Left lobe of liver (tissue), 2 donors: ENCODE results near the gene TRPV5. TPM values are rescaled to one million over a fixed set of nuclear protein-coding genes. Genes with fewer than 3 reads are reported as not detected.

Source experiments
- ATAC-seq: fragments of 200-7000 bp; cut with Tn5 transposase; one replicate; pipeline ENCODE4 v1.9.1; 2020; ENCODE audit warnings: mild to moderate bottlenecking, moderate library complexity
- DNase-seq: peaks from one replicate; pipeline ENCODE4 v3.0.0-alpha.2; 2020; ENCODE audit warnings: low spot score
- total RNA-seq: library from RNA; stranded (reverse); gene quantifications from one replicate; pipeline ENCODE4 v1.2.1, GENCODE V29; 2021
- donor health status: DM: no; HTN: no; CAD: no; lungs with moderate emphysema.
- donor health status: DM: no; HTN: yes; CAD: no.

TRPV5 gene
- total RNA-seq, 1 donor from 2014 or later = not detected

GRCh38 chr7:142859411-142859810 lies 74.1 kb downstream of the TRPV5 start:
- ATAC-seq = no peak
- no peak for DNase-seq

Other genes with a start within 250 kb of the TRPV5 start
- gene PRSS1, start 184.3 kb downstream of the TRPV5 start, total RNA-seq = 19.7 TPM
- 53.2 TPM for gene PRSS2, start 162.8 kb downstream of the TRPV5 start, total RNA-seq
- gene EPHB6, start 78.7 kb downstream of the TRPV5 start, total RNA-seq = 5.1 TPM
- 0.53 TPM for gene TRPV6, start 48.0 kb downstream of the TRPV5 start, total RNA-seq
- not detected for gene LLCFC1, start 5.7 kb upstream of the TRPV5 start, total RNA-seq
- gene KEL, start 28.6 kb upstream of the TRPV5 start, total RNA-seq = 0.28 TPM
- gene OR9A2, start 93.4 kb upstream of the TRPV5 start, total RNA-seq = not detected
- not detected for gene OR6V1, start 118.6 kb upstream of the TRPV5 start, total RNA-seq
- not detected for gene PIP, start 198.3 kb upstream of the TRPV5 start, total RNA-seq
- gene TAS2R39, start 249.7 kb upstream of the TRPV5 start, total RNA-seq = not detected